ENCODE measurements around the gene RASIP1. TPM values are rescaled to one million over a fixed set of nuclear protein-coding genes. Genes with fewer than 3 reads are reported as not detected.

Gene RASIP1
- total and polyA plus RNA-seq, 2 of the 8 experiments (the other 6 are each of a cell fraction or from before 2014, with no cell fraction given), result 9.3 to 11.4 TPM

DNA sequence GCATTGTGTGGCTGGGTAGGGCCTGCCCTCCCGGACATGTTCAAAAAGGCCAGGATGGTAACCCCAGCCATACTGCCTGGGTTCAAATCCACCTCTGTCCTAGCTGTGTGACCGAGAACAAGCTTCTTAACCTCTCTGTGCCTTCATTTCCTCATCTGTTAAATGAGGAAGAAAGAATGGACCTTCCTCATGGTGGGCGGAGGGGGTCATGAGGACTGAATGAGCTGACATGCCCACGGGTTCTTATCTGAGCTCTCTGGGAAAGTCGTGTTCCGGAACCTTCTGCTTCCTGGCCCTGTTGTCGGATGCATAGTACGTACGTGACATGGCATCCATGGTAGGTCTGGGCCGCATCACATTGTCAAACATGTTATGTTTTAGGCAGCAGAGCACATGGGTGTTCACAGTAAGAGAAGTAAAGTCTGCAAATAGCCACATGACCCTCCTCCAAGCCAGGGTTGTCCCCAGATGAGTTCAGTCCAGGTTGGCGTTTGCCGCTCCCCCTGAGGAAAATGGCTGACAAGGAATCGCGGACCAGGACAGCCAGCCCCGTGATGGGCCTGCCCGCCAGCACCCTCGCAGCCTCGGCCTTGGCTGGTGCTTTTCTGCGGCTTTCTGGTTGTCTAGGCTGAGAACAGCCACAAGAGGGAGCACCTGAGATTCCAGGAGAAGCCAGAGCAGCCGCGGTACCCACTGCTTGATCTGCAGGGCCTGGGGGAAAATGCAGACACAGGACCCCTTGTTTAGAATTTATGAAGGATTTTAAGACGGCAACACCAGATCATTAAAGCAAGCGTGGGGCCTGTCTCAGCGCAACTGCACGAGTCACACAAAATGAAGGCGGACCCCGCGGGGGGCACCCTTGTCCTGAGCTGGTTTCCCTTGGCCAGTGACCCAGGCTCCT, 65.2 kb downstream of the RASIP1 start (continued):
- TF ChIP-seq, protein P1, sequence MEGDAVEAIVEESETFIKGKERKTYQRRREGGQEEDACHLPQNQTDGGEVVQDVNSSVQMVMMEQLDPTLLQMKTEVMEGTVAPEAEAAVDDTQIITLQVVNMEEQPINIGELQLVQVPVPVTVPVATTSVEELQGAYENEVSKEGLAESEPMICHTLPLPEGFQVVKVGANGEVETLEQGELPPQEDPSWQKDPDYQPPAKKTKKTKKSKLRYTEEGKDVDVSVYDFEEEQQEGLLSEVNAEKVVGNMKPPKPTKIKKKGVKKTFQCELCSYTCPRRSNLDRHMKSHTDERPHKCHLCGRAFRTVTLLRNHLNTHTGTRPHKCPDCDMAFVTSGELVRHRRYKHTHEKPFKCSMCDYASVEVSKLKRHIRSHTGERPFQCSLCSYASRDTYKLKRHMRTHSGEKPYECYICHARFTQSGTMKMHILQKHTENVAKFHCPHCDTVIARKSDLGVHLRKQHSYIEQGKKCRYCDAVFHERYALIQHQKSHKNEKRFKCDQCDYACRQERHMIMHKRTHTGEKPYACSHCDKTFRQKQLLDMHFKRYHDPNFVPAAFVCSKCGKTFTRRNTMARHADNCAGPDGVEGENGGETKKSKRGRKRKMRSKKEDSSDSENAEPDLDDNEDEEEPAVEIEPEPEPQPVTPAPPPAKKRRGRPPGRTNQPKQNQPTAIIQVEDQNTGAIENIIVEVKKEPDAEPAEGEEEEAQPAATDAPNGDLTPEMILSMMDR (IDR thresholded peaks at IDR 0.05; ENCODE audit: control extremely low read depth in 1 of 3, insufficient read depth in 1 of 3, low read depth in 1 of 3, low read length in 3 of 3), result peak; percentile 68 to 95 (median 84)
- TF ChIP-seq, protein P2, sequence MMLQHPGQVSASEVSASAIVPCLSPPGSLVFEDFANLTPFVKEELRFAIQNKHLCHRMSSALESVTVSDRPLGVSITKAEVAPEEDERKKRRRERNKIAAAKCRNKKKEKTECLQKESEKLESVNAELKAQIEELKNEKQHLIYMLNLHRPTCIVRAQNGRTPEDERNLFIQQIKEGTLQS (IDR thresholded peaks at IDR 0.05; ENCODE audit: insufficient read depth, low read depth, low read length), result no peak
- TF ChIP-seq YY1 (IDR thresholded peaks at IDR 0.05; ENCODE audit: low read depth, low read length) (peak; percentile 93), CTBP2 (IDR thresholded peaks at IDR 0.05; ENCODE audit: borderline replicate concordance, insufficient read depth, insufficient read length, low read length) (no peak), BRCA1 (IDR thresholded peaks at IDR 0.05; ENCODE audit: low read depth, low read length) (no peak), ZNF274 (IDR thresholded peaks at IDR 0.05; ENCODE audit: borderline replicate concordance, extremely low read depth, low read length) (no peak), SIN3A (conservative IDR thresholded peaks at IDR 0.05 in 1 of 2, IDR thresholded peaks at IDR 0.05 in 1 of 2; ENCODE audit: low read depth in 1 of 2, low read length in 2 of 2) (peak in 1 of 2 experiments; percentile 46; a peak in 1 of 4 replicates), SP1 (IDR thresholded peaks at IDR 0.05; ENCODE audit: low read depth, low read length) (no peak), GTF2F1 (IDR thresholded peaks at IDR 0.05; ENCODE audit: borderline replicate concordance, low read depth, low read length) (no peak), KDM5A (IDR thresholded peaks at IDR 0.05; ENCODE audit: low read length) (no peak), POU5F1 (IDR thresholded peaks at IDR 0.05; ENCODE audit: low read depth, low read length) (no peak), KDM4A (IDR thresholded peaks at IDR 0.05; ENCODE audit: low read depth, low read length, severe bottlenecking) (no peak), BACH1 (IDR thresholded peaks at IDR 0.05; ENCODE audit: low read length) (no peak), ASH2L (IDR thresholded peaks at IDR 0.05; ENCODE audit: low read length) (no peak), JUND (IDR thresholded peaks at IDR 0.05; ENCODE audit: low read length) (0 out of 2 replicates have a peak, but pooled peaks have one; percentile 16), CHD1 (IDR thresholded peaks at IDR 0.05; ENCODE audit: low read depth, low read length) (no peak), TBP (IDR thresholded peaks at IDR 0.05; ENCODE audit: low read depth, low read length) (peak; percentile 23; the same call in 1 of the 2 replicates), TCF12 (IDR thresholded peaks at IDR 0.05; ENCODE audit: low read depth, low read length) (no peak), TAF1 (IDR thresholded peaks at IDR 0.05; ENCODE audit: low read depth, low read length) (no peak)
- TF ChIP-seq, protein P3, sequence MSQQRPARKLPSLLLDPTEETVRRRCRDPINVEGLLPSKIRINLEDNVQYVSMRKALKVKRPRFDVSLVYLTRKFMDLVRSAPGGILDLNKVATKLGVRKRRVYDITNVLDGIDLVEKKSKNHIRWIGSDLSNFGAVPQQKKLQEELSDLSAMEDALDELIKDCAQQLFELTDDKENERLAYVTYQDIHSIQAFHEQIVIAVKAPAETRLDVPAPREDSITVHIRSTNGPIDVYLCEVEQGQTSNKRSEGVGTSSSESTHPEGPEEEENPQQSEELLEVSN (IDR thresholded peaks at IDR 0.05), result no peak

Data from H1 (cell line).